GM18870 (cell line): ENCODE results near the gene ZDHHC11.
"Not testable (repeated sequence)": the region's sequence is repeated elsewhere in the genome, so short reads cannot be mapped to it uniquely, and the experiment has no call there.

ENCODE experiments used
- ATAC-seq: cut with Tn5 transposase; IDR thresholded peaks from one replicate; pipeline ENCODE4 v1.9.1; 2021; ENCODE audit warnings: moderate library complexity; ENCODE audit not compliant: unreplicated experiment

Gene ZDHHC11

DNA sequence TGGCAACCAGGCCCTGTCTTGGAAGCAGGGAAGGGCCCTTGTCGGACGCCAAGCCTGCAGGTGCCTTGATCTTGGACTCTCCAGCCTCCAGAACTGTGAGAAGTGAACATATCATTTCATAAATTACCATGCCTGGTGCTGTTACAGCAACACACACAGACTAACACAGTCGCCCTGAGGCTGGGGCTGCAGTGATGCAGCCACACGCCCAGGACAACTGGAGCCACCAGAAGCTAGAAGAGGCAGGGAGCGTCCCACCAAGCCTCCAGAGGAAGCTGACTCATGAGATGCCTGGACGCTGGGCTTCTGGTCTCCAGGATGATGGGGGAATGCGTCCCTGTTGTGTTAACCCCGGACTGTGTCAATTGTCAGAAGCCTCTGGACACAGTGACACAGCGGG is 71.8 kb downstream of the ZDHHC11 start:
- ATAC-seq = not testable (repeated sequence)

DNA sequence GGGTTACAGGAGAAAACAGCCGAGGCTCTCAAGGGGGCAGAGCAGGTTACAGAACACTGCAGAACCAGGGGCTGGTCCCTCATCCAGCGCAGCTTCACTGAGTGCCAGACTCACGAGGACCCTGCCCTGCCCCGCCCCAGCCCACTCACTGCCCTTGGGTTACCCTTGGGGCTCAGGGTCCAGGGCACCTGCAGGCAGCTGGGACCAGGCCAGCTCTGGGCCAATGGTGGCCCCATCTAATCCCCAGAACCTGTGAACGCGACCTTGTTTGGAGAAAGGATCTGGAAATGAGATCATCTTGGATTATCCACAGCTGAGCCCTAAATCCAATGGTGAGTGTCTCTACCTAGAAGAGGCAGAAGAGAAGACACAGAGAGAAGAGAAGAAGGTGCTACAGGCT is 72.4 kb downstream of the ZDHHC11 start:
- ATAC-seq = not testable (repeated sequence)

DNA sequence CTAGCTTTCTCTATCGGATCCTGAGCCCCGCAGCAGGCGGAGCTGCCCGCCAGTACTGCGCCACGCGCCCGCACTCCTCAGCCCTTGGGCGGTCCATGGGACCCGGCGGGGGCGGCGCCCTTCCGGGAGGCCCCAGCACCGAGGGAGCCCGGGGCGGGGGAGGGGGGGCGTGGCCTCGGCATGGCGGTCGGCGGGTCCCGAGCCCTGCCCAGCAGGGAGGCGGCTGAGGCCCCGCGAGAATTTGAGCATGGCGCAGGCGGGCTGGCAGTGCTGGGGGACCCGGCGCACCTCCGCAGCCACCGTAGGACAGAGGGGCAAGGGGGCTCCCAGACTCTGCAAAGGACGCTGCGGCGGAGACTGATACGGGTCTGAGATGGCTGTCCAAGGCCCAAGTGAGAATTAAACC is 73.0 kb downstream of the ZDHHC11 start:
- ATAC-seq = no peak

DNA sequence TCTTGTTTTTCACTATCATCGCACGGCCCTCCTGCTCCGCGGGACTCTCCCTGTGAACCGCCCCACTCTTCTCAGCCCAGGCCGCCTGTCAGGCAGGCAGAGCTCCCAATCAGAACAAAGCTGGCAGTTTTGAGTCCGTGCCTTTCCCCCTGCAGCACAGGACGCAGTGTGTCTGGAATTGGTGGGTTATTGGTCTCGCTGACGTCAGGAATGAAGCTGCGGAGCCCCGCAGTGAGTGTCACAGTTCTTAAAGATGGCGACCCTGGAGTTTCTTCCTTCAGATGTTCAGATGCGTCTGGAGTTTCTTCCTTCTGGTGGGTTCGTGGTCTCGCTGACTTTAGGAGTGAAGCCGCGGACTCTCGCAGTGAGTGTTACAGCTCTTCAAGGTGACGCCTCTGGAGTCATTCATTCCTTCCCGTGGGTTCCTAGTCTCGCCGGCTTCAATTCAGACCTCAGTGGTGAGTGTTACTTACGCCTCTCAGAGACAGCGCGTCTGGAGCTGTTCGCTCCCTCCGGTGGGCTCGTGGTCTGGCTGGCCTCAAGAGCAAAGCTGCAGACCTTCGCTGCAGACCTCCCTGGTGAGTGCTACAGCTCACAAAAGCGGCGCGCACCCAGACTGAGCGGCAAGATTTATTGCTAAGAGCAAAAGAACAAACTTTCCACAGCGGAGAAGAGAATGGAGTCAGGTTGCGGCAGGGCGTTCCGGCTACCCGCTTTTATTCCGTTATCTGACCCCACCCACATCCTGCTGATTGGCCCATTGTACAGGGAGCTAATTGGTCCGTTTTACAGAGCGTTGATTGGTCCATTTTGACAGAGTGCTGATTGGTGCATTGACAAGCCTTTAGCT is 73.7 kb downstream of the ZDHHC11 start:
- ATAC-seq = no peak

DNA sequence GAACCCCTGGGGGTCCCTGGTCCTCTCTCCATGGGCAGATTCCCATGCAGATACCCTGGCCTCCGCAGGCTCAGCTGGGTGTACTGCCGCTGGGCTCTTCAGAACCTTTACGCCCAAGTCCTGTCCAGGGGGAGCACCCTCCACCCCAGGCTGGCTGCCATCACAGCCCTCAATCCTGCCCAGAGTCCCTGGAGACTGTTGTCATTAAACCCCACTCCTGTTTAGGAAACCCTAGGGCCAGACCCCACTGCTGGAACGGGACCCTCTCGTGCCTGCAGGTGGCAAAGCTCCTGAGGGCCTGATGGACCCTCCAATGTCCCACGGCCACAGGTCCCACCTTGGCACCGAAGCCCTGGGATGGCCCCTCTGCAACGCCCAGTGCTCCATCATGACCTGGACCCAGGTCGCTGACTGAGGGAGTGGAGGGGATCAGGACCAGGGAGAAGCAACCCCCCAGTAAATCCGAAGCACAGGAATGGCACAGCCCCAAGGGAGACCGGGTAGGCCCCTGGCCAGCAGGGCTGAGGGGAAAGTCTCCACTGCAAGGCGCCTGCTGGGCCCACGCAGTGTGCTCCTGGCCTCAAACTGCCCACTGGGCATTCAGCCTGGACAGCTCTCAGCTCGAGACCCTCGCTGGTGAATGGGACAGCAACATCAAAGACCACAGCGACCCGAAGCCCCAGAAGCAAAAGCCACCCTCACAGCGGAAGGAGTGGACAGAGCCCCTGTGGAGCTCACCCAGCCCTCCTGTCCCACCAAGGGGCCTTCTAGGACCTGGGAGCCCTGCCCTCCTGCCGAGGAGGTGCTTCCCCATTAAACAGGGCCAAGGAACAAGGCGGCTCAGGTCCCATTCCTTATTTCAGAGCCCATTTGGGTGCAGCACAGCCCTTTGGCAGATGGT is 74.6 kb downstream of the ZDHHC11 start:
- no peak for ATAC-seq

DNA sequence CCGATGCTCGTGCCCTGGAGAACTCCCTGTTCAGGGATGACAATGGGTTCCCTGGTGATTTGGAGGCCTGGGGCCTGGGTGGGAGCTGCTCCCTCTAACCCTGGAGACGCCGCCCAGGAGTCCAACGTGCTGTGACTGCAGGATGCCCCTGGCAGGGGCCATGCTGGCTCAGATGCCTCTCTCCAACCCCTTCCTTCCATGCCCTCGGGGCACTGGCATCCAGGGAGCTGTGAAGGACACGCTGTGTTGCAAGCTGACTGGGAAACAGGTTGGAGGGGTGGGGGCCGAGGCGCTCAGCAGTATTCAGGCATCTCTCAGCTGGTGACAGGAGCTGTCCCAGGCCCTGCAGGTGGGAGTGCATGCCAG is 75.2 kb downstream of the ZDHHC11 start:
- ATAC-seq = not testable (repeated sequence)

DNA sequence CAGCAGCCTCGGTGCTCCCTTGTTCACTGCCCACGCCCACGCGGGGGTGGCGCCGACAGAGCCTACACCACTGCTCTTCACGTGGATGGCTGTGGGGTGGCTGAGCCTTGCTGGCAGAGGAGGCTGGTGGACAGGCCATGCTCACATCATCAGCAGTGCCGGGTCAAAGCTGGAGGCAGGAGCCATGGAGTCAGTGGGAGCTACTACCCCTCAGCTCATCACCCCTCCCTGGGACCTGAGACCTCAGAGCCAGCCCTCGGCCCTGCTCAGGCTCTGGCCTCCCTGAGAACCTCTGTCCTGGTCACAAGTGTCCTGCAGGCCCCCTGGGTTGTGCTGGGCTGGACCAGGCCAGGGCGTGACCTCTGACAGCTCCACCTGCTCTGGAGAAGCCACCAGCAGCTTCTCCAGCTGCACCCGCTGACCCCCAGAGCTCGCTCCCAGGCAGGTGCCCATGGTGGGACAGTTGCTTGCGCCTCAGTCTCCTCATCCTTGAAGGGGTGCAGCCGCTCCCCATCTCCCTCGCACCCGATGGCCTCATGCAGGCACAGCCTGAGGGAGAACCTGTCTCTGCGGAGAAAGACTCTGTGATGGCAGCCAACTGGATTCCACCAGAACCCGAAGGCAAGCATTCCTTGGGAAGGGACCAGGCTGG is 75.8 kb downstream of the ZDHHC11 start:
- ATAC-seq = not testable (repeated sequence)

DNA sequence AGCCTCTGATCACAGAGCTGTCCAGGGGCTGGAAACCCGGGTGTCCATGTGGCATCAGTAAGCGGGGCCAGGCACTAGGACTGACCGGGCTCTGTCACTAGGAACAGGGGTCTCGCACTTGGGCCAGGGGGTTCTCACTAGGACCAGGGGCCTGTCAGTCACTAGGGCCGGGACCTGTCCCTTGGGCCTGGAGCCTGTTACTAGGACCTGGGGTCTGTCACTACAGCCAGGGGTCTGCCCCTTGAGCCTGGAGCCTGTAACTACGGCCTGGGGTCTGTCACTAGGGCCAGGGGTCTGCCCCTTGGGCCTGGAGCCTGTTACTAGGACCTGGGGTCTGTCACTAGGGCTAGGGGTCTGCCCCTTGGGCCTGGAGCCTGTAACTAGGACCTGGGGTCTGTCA is 76.5 kb downstream of the ZDHHC11 start:
- not testable (repeated sequence) for ATAC-seq

DNA sequence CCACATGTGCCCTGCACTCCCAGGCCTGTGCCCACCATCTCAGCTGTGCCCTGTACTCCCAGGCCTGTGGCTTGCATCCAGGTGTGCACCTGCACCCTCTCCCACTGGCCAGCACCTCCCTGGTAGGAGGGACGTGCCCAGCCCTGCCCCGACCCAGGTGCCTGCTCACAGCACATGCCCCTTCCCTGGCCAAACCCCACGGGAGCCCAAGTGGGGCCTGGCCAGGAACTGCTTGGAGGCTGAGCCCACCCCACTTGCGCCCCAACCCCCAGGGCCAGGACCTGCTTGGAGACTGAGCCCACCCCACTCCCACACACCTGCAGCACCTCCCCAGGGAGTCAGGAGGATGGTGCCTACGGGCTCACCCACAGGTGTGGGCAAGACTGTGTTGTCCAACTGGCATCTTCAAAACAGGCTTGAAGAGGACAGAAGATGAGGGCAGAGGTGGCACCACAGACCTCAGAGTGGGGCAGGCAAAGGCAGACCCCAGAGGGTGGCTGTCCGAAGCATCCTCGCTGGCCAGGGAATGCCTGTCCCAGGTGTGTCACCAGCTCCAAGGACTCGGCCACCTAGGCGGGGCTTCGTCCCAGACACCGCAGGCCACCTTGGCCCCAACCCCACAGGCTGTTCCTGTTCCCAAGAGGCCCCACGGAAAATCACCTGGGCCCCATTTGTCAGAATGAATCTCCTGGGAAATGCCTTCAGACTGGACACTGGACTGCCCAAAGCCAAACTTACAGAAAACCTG is 77.1 kb downstream of the ZDHHC11 start:
- no peak for ATAC-seq

DNA sequence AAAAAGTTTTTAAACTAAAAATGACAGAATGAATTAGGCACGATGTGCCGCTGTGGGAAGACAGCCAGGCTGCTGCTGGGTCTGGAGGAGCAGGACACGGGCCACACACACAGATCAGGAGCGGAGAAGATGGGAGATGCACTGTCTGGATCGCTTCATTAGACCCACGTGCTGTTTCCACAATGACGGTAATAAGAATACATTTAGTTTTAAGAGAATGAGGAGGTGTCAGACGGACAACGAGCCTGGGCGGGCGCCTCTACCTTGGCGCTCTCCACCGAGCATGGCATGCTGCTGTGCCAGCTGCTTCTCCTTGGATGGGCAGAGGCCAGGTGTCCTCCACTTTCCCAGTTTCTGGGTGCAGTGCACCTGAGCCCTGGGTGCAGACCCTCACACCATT is 77.9 kb downstream of the ZDHHC11 start:
- not testable (repeated sequence) for ATAC-seq

DNA sequence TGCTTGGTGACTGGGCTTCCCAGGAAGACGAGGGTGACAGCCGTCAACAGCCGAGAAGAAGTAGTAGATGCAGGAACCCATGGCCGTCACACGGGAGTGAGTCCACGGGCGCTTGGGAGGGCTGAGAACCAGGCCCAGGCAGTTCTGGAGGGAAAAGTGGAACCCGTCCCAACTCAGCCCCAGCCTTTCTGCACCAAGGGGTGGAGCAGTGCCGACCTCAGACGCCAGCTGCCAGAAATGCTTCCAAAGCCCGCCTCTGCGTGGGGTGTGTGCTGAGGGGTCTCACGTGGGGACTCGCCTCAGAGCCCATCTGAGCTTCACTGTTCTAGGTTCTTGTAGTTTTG is 78.3 kb downstream of the ZDHHC11 start:
- ATAC-seq = not testable (repeated sequence)

DNA sequence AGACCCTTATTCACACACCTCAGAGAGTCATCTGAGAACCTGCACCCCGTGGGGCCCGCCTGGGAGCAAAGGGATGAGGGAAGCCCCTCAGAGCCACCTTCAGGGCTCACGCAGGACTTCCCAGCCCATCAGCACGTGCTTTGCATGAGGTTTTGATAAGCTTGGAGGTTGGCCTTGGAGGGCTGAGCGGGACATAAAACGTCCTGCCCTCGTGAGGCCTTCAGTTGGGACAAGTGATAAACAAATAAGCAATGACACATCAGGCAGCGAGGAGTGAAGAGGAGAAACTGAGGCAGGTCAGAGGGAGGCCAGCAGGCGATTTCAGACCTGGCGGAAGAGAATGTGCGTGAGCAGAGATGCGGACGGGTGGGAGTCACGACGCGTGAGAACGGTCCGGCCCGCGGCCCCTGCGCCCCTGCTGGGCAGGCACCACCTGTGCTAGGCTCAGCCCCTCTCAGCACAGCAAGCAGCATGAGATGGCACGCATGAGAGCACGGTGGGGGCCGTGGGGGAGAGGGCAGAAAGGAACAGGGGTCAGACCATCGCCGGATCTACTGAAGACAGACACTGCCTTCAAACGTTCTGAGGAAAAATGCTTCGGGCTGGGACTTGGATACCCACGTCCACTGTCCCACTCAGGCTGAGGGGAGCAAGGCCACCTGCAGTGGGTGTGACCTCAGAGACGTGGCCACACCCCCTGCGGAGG is 78.8 kb downstream of the ZDHHC11 start:
- not testable (repeated sequence) for ATAC-seq

DNA sequence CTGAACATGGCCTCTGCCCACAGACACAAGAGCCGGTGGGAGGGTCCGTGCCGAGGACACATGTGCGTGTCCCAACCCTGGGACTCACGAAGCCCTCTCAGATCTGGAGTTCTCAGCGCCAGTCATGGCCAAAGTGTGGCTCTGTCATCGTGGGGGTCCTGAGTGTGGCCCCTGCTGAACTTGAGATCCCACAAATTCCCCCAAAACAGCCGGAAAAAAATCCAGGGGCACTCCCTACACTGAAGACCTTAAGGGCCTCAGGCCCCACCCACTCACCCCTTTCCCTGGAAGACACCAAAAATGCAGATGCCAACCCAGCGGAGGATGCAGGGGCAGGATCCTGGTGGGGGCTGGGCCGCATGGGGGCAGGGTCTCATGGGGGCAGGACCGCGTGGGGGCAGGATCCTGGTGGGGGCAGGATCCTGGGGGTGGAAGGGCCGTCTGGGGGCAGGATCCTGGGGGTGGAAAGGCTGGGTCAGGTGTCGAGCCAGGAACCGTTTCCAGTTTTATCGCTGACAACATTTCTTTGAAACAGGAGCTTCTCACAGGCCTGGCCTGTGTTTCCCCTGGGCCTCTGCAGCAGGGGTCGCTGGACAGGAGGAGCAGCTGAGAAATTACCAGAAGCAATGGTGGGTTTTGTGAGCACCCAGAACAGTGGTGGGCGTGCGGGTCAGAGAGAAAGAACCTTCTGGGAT is 79.6 kb downstream of the ZDHHC11 start:
- ATAC-seq = not testable (repeated sequence)

DNA sequence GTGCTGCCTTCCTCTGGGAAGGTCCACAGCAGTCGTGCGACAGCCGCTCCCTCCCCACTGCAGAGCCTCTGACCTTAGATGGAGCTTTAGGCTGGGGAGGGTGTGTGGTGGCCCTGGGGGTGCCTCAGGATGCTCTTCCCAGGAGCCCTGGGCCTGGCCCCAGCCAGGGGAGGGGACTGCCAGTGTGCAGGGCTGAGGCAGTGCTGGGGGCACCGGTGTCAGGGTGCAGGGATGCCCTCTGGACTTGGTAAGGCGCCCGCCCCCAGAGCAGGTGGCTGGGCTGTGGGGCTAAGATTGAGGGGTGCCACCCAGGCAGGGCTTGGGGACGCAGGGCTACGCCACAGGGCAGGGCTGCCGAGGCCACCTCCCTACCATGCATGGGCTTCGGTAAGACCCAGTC is 80.2 kb downstream of the ZDHHC11 start:
- ATAC-seq = not testable (repeated sequence)

DNA sequence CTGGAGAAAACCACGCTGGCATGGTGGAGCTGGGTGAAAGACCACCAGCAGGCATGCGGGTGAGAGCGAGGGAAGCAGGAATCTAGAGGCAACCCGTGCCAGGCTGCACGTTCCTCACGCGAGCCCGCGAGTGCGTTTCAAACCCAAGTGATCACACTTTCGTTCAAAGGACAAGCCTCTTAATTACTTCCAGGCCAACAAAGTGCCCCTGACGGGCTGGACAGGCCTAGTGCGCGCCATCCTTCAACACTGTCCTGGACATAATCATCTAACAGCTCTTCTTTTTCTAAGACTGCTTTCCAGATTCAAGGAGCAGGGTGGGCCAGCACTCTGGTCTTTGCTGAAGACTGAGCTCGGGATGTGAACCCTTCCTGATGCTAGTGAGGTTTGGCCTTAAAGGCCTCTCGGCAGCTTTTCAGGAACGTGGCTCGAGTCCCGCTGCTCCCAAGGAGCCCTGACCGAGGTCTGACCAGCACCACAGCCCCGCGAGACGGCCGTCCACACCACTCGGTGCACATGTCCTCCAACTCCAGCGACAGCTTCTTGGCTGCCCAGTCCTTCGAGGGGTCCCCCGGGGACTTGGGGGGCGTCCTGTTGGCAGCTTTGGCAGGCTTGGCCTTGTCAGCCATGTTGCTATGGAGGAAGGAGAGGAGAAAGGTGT is 81.2 kb downstream of the ZDHHC11 start:
- not testable (repeated sequence) for ATAC-seq

DNA sequence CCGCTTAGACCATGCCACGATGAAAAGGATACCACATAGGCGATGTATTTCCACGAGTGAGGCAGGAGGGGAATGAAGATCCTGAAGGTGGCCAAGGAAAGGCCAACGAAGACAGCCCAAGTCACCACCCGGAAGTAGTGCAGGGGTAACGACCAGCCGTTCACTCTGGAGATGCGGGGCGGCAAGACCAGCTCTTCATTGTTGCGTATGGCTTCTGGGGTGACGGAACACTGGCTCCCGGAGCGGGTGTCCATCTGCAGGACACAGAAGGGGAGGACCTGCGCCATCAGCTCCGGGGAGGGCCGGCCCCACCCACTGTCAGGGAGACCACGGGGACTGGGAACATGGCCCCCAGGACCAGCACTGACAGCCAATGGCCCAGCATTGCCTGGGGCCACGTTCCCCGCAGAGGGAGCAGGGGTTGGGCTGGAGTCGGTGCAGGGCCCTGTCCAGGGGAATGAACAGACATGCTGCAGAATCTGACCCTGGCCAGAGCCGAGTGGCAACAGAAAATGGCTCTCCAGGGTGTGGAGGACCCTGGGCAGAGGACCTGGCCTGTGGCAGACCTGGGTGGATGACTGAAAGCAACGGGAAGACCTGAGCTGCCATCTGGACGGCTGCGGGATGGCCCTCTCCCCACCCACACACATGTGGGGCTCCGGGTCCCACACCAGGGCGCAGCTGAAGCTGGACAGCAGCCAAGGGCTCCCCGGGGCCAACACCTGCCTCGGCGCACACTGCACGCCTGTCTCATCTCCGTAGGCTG is 83.9 kb downstream of the ZDHHC11 start:
- ATAC-seq = no peak

DNA sequence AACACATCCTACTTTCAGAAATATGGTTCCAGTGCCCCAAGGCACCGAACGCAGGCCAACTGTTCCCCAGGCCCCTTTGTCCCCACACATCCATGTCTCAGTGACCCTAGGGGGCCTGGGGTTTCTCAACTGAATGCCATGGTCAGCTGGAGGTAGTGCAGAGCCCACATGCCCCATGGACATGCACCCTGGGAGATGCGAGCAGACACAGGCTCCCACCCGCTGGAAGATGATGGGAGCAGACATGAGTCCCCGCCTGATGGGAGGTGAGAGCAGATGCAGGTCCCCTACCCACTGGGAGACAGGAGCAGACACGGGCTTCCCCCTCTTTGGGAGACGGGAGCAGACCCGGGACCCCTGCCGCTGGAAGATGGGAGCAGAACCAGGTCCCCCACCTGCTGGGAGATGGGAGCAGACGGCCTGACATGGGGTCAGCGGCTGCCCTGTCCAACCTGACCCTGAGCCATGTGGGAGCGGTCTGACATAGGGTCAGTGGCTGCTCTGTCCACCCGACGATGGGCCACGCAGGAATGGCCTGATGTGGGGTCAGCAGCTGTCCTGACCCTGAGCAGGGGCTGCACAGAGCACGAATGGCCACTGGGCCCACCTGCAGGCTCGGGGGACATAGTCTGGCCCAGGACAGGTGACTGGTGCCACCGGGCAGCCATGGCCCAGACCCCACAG is 84.7 kb downstream of the ZDHHC11 start:
- ATAC-seq = no peak
